OCI-LY3 (cell line): Measurements from ENCODE around the gene IL4I1.

Experiments
- H2AFZ ChIP-seq: fragments of 200-600, 300-600 bp; shearing (Covaris generic); 2 replicates; pipeline ENCODE4 v1.6.0; 2014; ENCODE audit warnings: antibody characterized with exemption, low read depth, low read length
- H3K27ac ChIP-seq: fragments of 200-600, 300-600 bp; sonication (generic); 2 replicates; pipeline ENCODE4 v1.5.1; 2014; ENCODE audit warnings: mild to moderate bottlenecking, low read length, moderate library complexity, mixed read lengths
- H3K27me3 ChIP-seq: fragments of 200-600, 300-600 bp; sonication (generic); 2 replicates; pipeline ENCODE4 v1.6.1; 2014; ENCODE audit warnings: low read depth, low read length, mixed read lengths
- H3K36me3 ChIP-seq: fragments of 200-600, 300-600 bp; sonication (generic); replicated peaks from 2 replicates; pipeline ENCODE3; 2014; ENCODE audit warnings: low read depth, low read length, mixed read lengths
- H3K4me1 ChIP-seq: fragments of 300-600, 200-600 bp; sonication (generic); 2 replicates; pipeline ENCODE4 v1.6.1; 2014; ENCODE audit warnings: low read length, mixed read lengths
- H3K4me2 ChIP-seq: fragments of 200-600, 300-600 bp; sonication (generic); 2 replicates; pipeline ENCODE4 v1.6.1; 2014; ENCODE audit warnings: low read length, mixed read lengths
- H3K4me3 ChIP-seq: fragments of 300-600, 200-600 bp; sonication (generic); 2 replicates; pipeline ENCODE4 v1.5.1; 2014; ENCODE audit warnings: antibody characterized with exemption, mild to moderate bottlenecking, low read length, moderate library complexity
- H3K79me2 ChIP-seq: fragments of 300-600, 200-600 bp; shearing (Covaris generic); 2 replicates; pipeline ENCODE4 v1.6.1; 2014; ENCODE audit warnings: mild to moderate bottlenecking, low read length, mixed read lengths
- H3K9ac ChIP-seq: fragments of 300-600, 200-600 bp; shearing (Covaris generic); 2 replicates; pipeline ENCODE4 v1.6.0; 2014; ENCODE audit warnings: mild to moderate bottlenecking, low read length, moderate library complexity
- H3K9me3 ChIP-seq: fragments of 200-600, 300-600 bp; shearing (Covaris generic); 2 replicates; pipeline ENCODE4 v1.6.1; 2014; ENCODE audit warnings: low read length, mixed read lengths; ENCODE audit not compliant: insufficient read depth
- H4K20me1 ChIP-seq: fragments of 200-600, 300-600 bp; sonication (generic); 2 replicates; pipeline ENCODE4 v1.6.1; 2016; ENCODE audit warnings: low read length, mixed read lengths; ENCODE audit not compliant: insufficient read depth
- EZH2phosphoT487 ChIP-seq: fragments of 200-600 bp; shearing (Covaris generic); IDR thresholded peaks from 2 replicates; pipeline ENCODE4 v1.6.1; 2018; ENCODE audit warnings: antibody characterized with exemption, mixed run types, low read depth
- TF ChIP-seq, protein P1 (sequence below): fragments of 200-600, 300-600 bp; sonication (generic); IDR thresholded peaks from 2 replicates; pipeline ENCODE4 v1.5.1; 2014; ENCODE audit warnings: antibody characterized with exemption, low read length, low read depth

IL4I1 gene

DNA sequence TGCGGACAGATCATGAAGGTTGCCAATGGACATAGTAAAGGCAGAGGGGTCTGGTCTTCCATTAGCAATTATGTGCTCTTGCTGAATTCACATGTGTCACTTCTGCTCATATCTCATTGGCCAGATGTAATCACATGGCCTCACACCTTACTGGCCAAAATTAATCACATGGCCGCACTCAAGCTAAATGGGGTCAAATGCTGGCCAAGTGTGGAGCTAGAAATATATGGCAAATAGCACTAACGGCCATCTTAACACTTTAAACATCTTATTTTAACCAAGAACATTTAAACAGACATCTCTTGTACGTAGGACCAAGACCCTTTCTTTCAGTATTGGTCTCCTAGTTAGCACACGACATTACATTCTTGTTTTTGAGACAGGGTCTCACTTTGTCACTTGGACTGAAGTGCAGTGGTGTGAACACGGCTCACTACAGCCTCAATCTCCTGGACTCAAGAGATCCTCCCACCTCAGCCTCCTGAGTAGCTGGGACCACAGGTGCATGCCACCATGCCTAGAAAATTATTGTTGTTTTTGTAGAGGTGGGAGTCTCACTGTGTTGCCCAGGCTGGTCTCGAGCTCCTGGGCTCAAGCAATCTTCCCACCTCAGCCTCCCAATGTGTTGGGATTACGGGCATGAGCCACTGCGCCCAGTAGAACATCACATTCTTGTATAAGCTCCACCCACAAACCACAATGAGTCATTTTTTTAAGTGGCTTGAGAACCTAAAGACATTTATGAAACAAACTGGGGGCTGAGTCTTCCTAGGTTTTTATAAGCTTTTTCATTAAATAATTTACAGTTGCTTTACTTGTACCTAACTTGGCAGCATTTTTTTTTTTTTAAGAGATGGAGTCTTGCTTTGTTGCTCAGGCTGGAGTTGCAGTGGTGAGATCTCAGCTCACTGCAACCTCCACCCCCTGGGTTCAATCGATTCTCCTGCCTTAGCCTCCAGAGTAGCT lies 48.7 kb downstream of the IL4I1 start:
- Histone ChIP-seq H3K36me3 (peaks cover 15% of the 10 kb centered on the region), H3K9me3 (peaks cover 7% of the 10 kb centered on the region), H3K27ac (no peak overlapping the region), H3K79me2 (peaks cover 14% of the 10 kb centered on the region), H2AFZ (no peak overlapping the region), H3K9ac (no peak overlapping the region), H3K4me2 (peak overlapping the region; percentile 31), H3K4me3 (no peak overlapping the region; the same call in 1 of the 2 replicates), H3K27me3 (no peaks in the 10 kb centered on the region), H3K4me1 (peaks cover 37% of the 10 kb centered on the region), H4K20me1 (peaks cover 13% of the 10 kb centered on the region)
- TF ChIP-seq, protein P1, sequence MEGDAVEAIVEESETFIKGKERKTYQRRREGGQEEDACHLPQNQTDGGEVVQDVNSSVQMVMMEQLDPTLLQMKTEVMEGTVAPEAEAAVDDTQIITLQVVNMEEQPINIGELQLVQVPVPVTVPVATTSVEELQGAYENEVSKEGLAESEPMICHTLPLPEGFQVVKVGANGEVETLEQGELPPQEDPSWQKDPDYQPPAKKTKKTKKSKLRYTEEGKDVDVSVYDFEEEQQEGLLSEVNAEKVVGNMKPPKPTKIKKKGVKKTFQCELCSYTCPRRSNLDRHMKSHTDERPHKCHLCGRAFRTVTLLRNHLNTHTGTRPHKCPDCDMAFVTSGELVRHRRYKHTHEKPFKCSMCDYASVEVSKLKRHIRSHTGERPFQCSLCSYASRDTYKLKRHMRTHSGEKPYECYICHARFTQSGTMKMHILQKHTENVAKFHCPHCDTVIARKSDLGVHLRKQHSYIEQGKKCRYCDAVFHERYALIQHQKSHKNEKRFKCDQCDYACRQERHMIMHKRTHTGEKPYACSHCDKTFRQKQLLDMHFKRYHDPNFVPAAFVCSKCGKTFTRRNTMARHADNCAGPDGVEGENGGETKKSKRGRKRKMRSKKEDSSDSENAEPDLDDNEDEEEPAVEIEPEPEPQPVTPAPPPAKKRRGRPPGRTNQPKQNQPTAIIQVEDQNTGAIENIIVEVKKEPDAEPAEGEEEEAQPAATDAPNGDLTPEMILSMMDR = no peak
- TF ChIP-seq EZH2phosphoT487 = no peak

DNA sequence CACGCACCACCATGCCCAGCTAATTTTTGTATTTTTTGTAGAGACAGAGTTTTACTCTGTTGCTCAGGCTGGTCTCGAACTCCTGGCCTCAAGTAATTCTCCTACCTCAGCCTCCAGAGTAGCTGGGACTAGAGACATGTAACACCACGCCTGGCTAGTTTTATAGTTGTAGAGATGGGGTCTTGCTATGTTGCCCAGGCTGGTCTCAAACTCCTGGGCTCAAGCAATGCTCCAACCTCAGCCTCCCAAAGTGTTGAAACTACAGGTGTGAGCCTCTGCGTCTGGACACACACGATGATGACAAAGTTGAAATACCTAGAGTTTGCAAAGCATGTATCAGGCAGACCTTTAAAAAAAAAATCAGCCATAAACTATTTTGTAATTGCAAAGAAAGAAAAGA lies 50.3 kb downstream of the IL4I1 start:
- TF ChIP-seq, protein P1 = no peak
- TF ChIP-seq EZH2phosphoT487 = no peak

DNA sequence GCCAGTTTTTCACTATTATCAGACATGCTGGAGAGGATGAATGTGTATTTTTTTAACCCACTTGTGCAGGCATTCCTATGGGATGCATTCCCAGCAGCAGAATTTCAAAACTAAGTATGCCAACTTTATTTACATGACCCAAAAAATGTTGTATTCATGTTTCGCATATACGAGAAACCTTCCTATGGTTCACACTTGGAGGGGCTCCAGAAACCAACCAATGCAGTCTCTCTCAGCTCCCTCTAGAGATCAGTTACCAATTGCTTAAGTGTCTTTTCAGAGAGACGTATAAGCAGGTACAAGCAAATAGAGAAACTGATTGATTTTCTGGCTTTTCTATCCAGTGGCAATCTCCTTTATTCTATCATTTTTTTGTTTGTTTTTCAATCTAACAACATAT lies 51.3 kb downstream of the IL4I1 start:
- Histone ChIP-seq H4K20me1 (no peaks in the 10 kb centered on the region), H3K27me3 (no peaks in the 10 kb centered on the region), H3K4me2 (no peak overlapping the region), H3K9me3 (peaks cover 7% of the 10 kb centered on the region), H3K79me2 (no peaks in the 10 kb centered on the region), H2AFZ (no peak overlapping the region), H3K4me1 (peaks cover 25% of the 10 kb centered on the region), H3K36me3 (peaks cover 21% of the 10 kb centered on the region), H3K9ac (no peak overlapping the region), H3K4me3 (no peak overlapping the region), H3K27ac (no peak overlapping the region)
- TF ChIP-seq, protein P1 = no peak
- TF ChIP-seq EZH2phosphoT487 = no peak

More for the DNA sequence above, 50.3 kb downstream of the IL4I1 start:
- Histone ChIP-seq H4K20me1 (no peaks in the 10 kb centered on the region), H3K79me2 (no peaks in the 10 kb centered on the region; the same call in 1 of the 2 replicates), H3K4me2 (no peak overlapping the region), H3K4me3 (no peak overlapping the region), H3K9ac (no peak overlapping the region), H3K36me3 (peaks cover 15% of the 10 kb centered on the region), H2AFZ (no peak overlapping the region), H3K27me3 (no peaks in the 10 kb centered on the region), H3K9me3 (peaks cover 7% of the 10 kb centered on the region), H3K27ac (no peak overlapping the region), H3K4me1 (peaks cover 25% of the 10 kb centered on the region)
